DMS79 (cell line): ENCODE measurements around the gene KIAA2012.

Experiments
- DNase-seq: peaks from one replicate; lab custom pipeline; 2025; lab: John Stamatoyannopoulos, UW

Gene KIAA2012

GRCh38 chr2:202072737-202073401, at the start of gene KIAA2012:
Gene KIAA2012, plus strand, starts transcription at chr2:202073255. Its CDS starts 373 bp downstream, at chr2:202073628.
- no peak for DNase-seq

DNA sequence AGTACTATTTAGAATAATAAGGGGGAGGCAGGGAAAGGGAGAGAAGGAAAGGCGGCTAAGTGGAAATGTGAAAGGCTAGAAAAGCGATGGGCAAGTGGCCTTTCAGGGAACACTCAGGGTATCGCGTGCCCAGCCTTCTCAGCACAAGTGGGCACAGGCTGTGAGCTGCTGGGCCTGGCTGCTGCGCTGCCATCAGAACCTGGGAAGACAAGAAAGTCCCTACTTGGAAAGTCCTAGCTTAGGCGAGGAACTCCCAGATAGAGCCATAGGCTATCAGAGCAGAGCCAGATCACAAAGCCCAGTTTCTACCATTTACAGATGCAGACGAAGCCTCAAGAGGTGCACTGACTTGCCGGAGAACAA, 49.2 kb upstream of the KIAA2012 start:
- DNase-seq: no peak

GRCh38 chr2:202024871-202025270, 48.2 kb upstream of the KIAA2012 start:
- no peak for DNase-seq

DNA sequence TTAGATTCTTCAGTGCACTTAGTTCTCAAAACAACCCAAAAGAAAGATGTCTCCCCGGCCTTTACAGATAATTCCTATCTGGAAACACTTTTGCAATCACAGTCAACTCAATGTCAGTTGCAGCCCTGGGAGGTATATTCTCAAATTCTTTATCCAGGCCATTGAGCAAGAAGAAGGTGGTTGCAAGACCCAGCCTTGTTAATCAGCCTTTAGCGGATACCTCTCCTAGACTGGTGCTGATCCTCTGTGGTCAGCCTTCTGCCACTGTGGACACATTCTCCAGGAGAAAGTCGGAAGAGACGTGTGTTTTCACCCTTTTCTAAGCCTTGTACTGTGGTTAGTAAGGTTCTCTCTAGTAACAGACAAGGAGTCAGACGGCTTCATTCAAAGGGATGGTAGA, 47.2 kb upstream of the KIAA2012 start:
- DNase-seq: no peak

DNA sequence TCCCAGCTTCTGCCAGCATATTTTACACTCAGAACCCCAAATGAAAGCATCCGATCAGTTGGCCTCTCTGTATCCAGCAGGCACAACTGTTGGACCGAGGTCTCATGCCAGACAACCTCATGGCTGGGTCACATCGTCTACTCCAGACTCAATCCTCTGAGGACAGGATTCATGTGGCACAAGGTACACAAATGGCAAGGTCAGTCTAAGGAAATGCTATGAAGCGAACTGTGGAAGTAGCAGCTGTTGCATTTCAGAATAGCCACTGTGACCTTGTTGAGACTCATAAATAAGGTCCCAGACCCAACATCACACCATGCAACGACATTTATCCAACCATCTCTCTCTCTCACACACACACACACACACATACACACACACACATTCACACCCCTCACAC, 46.5 kb upstream of the KIAA2012 start:
- DNase-seq: no peak

GRCh38 chr2:202030691-202031090, 42.4 kb upstream of the KIAA2012 start:
- DNase-seq: no peak

DNA sequence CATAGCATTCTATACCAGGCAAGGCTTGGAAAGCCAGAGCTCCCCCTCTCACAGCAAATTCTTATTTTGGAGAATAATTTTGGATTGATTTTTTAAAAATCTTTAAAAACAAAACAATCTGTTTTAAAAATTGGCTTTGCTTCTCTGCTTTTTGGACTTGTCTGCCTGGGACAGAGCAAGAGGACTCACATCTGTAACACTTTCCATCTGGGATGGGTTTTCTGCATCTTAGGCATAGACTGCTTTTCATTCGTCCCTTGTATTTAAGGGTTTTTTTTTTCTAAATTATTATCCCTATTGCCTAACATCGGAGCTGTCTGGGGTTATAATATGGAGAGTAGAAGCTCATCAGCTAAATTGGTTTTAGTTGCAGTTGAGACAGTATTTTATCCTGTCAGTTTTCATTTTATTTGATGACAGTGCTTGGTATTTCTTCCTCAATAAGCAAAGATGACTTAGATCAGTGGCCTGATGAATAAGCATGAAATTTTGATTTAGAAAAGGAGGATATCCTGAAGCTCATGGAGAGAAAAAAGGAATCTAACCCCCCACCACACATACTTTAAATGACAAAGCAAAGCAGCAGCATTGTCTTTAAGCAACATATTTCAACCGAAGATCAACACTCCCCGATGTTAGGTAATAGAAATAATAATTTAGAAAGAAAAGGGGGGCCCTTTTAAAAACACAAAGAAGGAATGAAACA, 41.7 kb upstream of the KIAA2012 start:
- no peak for DNase-seq

- no peak for DNase-seq
Measured at GRCh38 chr2:202032846-202033316, 40.2 kb upstream of the KIAA2012 start.

- peak; percentile 77 for DNase-seq
Measured at GRCh38 chr2:202033317-202034248, 39.5 kb upstream of the KIAA2012 start, which contains the start of gene FZD7. Gene FZD7, plus strand, starts transcription at chr2:202033855. Its CDS starts 793 bp downstream, at chr2:202034648.

DNA sequence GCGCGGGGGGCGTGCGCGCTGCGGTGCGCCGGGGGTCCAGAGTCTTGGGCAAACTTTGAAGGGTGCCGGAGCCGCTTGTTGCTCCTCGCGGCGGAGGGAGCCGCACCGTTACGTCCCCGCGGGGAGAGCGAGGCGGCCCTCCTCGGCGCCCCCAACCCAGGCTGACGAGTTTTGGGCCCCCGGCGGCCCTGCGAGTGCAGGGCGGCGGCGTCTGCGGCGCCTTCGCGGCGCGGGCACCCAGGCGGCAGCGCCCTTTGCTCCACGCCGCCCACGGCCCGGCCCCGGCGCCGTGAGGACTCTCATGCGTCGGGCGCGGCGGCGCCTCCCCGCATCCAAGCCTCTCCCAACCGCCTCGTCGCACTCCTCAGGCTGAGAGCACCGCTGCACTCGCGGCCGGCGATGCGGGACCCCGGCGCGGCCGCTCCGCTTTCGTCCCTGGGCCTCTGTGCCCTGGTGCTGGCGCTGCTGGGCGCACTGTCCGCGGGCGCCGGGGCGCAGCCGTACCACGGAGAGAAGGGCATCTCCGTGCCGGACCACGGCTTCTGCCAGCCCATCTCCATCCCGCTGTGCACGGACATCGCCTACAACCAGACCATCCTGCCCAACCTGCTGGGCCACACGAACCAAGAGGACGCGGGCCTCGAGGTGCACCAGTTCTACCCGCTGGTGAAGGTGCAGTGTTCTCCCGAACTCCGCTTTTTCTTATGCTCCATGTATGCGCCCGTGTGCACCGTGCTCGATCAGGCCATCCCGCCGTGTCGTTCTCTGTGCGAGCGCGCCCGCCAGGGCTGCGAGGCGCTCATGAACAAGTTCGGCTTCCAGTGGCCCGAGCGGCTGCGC, 38.6 kb upstream of the KIAA2012 start:
- DNase-seq: peak; percentile 12

- no peak for DNase-seq
Measured at GRCh38 chr2:202035089-202035940, 37.7 kb upstream of the KIAA2012 start.

GRCh38 chr2:202035941-202036372, 37.1 kb upstream of the KIAA2012 start:
- no peak for DNase-seq

DNA sequence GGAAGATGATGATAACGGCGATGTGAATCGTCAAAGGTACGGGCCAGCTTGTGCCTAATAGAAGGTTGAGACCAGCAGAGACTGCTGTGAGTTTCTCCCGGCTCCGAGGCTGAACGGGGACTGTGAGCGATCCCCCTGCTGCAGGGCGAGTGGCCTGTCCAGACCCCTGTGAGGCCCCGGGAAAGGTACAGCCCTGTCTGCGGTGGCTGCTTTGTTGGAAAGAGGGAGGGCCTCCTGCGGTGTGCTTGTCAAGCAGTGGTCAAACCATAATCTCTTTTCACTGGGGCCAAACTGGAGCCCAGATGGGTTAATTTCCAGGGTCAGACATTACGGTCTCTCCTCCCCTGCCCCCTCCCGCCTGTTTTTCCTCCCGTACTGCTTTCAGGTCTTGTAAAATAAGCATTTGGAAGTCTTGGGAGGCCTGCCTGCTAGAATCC, 36.4 kb upstream of the KIAA2012 start:
- no peak for DNase-seq

GRCh38 chr2:202037086-202037485, 36.0 kb upstream of the KIAA2012 start:
- no peak for DNase-seq

DNA sequence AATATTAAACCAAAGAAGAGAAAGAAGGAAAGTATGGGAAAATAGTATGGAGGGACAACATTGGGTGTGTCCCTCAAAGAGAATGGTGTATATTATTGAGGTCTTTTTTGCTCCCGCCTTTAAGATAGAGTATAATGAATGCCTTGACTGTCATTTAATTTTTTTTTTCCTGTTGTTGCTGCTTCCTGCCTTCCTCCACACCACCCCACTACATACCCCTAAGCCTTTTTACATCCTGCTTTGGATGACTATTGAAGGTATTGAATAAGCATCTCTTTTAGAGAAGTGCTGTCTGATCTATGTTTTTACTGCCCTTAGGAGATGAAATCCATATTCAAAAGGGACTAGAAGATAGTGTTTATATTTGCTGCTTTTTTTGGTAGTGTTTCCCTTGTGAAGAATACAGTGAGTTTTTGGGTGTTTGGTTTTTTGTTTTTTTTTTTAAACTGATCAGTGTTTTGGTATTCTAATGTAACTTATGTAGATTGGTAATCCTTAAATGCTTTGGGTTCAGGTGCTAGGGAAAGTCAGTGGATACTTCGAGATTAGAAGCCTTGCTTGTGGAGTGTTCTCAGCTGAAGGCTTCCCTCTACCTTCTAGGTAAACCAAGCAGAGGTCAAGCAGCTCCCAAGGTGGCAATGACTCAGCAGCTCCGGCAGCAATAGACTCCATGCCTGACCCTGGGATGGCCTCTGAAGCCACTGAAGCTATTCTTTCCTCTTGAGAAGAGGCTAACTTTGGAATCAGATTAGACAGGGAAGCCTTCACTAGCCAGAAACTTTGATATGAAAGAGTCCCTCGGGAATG, 34.4 kb upstream of the KIAA2012 start:
- no peak for DNase-seq

DNA sequence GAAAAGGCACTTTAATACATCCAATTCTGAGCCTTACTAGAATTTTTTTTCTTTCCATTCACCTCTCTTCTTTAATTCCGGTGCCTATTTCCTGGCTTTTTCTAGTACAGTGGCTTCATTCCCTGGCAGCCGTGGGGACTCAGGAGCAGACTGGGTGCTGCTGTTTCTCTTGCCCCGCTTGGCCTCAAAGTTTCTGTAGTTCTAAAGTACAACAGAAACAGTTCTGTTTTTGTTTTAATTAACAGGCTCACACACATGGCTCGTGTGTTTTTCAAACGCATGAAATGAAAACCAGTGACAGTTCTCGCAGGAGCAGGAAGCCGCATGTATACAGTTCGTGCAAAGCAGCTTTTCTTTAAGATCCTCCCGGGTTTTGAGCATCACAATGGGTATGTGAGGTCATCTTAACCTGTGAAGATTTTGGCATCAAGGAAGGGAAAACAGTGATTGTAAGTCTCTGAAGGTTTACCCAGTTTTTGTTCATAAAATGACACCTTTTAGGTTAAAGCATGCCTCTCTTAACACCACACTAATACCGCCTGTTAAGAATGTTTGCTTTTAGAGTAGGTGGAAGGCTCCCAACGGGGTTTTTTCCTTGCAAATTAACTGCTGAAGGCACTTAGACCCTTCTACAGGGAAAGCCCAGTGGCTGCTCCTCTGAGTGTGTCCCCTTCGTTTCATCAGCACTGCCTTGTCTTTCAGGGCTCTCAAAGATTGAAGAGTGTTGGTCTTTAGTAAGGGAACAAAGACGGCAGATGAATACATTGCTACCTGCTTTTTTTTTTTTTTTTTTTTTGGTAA, 33.6 kb upstream of the KIAA2012 start:
- DNase-seq: no peak

DNA sequence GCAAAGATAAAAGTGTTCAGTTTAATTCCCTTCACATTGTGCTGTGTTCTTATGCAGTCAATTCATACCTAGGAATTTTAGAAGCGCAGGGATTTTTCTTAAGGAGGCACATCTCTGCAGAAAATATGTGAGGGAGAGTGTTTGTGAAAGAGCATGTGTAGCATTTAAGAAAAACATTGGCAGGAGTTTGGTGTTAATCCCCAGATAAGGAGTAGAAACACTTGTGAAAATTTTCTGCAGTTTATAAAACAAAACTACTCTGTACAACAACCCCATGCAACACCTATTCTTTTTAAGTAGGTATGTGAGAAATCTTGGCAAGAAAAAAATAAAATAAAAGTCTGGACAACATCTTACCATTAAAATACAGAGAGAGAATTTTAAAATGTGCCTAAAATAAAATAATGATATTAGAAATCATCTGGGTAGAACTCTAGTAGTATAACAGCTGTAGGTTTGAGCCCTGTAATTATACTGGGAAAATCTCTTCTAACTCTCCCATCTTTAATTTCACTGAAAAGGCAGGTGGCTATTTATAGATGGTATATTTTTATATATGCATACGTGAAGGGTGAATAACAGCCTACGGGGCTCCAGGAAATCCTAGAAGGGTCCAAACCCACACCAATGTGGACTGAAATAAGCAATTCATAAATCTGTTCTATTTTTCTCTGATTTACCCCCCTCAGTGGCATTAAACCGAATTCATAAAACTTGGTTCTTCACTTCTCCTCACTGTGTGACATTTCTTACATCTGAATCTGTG, 32.8 kb upstream of the KIAA2012 start:
- DNase-seq: no peak

GRCh38 chr2:202042444-202042843, 30.6 kb upstream of the KIAA2012 start:
- no peak for DNase-seq
